HCT116 (cell line): ENCODE results near the gene BIRC6. TPM values are rescaled to one million over a fixed set of nuclear protein-coding genes. Genes with fewer than 3 reads are reported as not detected.
A peak's percentile ranks its signal among the peaks of the same experiment; 100 is the strongest.

Experiments
- ATAC-seq: fragments of 200-7000 bp; cut with Tn5 transposase; 2 replicates; pipeline ENCODE4 v1.9.1; 2020; ENCODE audit warnings: mild to moderate bottlenecking, moderate library complexity
- BruUV-seq: library from RNA; stranded (reverse); fragments of 400-500 nt; replicated peaks from 2 replicates; lab custom pipeline; 2021; lab: Mats Ljungman, UMichigan
- CTCF ChIA-PET: fragments of 300-600 bp; sonication (Branson Sonifier 250); formaldehyde crosslinking; loops from one replicate; lab custom pipeline; 2021; ENCODE audit warnings: antibody characterized with exemption; lab: Charles Lee
- POLR2A ChIA-PET: fragments of 300-600, 350-600 bp; sonication (Branson Sonifier 250); formaldehyde crosslinking; loops from one replicate; lab custom pipeline; 2021; ENCODE audit warnings: antibody characterized with exemption; lab: Charles Lee
- RAD21 ChIA-PET, 2 experiments: fragments of 300-600 bp; sonication (Branson Sonifier 250); formaldehyde crosslinking; loops; one replicate each; lab custom pipeline; 2023; ENCODE audit warnings: low total read pairs in 2 of 2; ENCODE audit not compliant: uncharacterized antibody in 2 of 2, unreplicated experiment in 2 of 2, low non-redundant PET in 1 of 2; lab: Charles Lee
- DNase-seq: peaks from one replicate; pipeline ENCODE4 v3.0.0-alpha.2; 2010; ENCODE audit warnings: low read depth, low spot score
- H2AFZ ChIP-seq: fragments of 200-600 bp; shearing (Covaris generic), sonication (generic); 2 replicates; pipeline ENCODE4 v1.6.1; 2017; ENCODE audit warnings: low read depth, mixed run types, mixed read lengths, antibody characterized with exemption, low read length; ENCODE audit not compliant: poor library complexity, severe bottlenecking
- H3K27ac ChIP-seq: 2 replicates; pipeline ENCODE4 v1.5.1; 2012; ENCODE audit warnings: low read depth, low read length
- H3K27me3 ChIP-seq: fragments of 200-600 bp; sonication (generic); 2 replicates; pipeline ENCODE4 v1.6.1; 2016; ENCODE audit warnings: mixed run types, low read length, mixed read lengths; ENCODE audit not compliant: insufficient read depth
- H3K36me3 ChIP-seq, 2 experiments: fragments of 200-500 bp in 1 of 2; fragments of 200-600 bp in 1 of 2; sonication (Bioruptor generic) in 1 of 2; sonication (generic) in 1 of 2; 2 replicates each; pipeline versions ENCODE4 v1.5.1 to v1.6.1; 2014 to 2016; ENCODE audit warnings: low read length in 2 of 2, inconsistent platforms in 1 of 2, mixed read lengths in 1 of 2, mixed run types in 1 of 2; ENCODE audit not compliant: insufficient read depth in 2 of 2, control insufficient read depth in 1 of 2
- H3K4me1 ChIP-seq, 2 experiments: fragments of 200-600 bp in 1 of 2; sonication (generic) in 1 of 2; 2 replicates each; pipeline versions ENCODE4 v1.5.1 to v1.6.1; 2012 to 2017; ENCODE audit warnings: low read length in 2 of 2, inconsistent platforms in 1 of 2, mild to moderate bottlenecking in 1 of 2, mixed read lengths in 1 of 2, mixed run types in 1 of 2, moderate library complexity in 1 of 2; ENCODE audit not compliant: insufficient read depth in 2 of 2, control insufficient read depth in 1 of 2
- H3K4me2 ChIP-seq: fragments of 200-600 bp; sonication (generic); 2 replicates; pipeline ENCODE4 v1.6.1; 2017; ENCODE audit warnings: mixed run types, low read length, mixed read lengths
- H3K4me3 ChIP-seq, 2 experiments: fragments of 200-600 bp in 1 of 2; sonication (generic) in 1 of 2; replicated peaks in 1 of 2; 2 replicates each; pipeline ENCODE4 v1.5.1; 2011 to 2016; ENCODE audit warnings: low read length in 2 of 2, control low read depth in 1 of 2, low read depth in 1 of 2, mild to moderate bottlenecking in 1 of 2, mixed read lengths in 1 of 2, mixed run types in 1 of 2
- H3K79me2 ChIP-seq: fragments of 200-600 bp; sonication (generic); 2 replicates; pipeline ENCODE4 v1.6.1; 2017; ENCODE audit warnings: mild to moderate bottlenecking, mixed run types, low read length, moderate library complexity, mixed read lengths; ENCODE audit not compliant: insufficient read depth
- H3K9ac ChIP-seq: fragments of 200-600 bp; sonication (generic); 2 replicates; pipeline ENCODE4 v1.6.1; 2016; ENCODE audit warnings: low read length, mixed read lengths
- H3K9me2 ChIP-seq: fragments of 200-600 bp; sonication (generic), shearing (Covaris generic); 2 replicates; pipeline ENCODE4 v1.6.1; 2017; ENCODE audit warnings: mixed run types, mild to moderate bottlenecking, moderate library complexity; ENCODE audit not compliant: insufficient read depth
- H3K9me3 ChIP-seq, 2 experiments: fragments of 200-500 bp in 1 of 2; fragments of 200-600 bp in 1 of 2; sonication (Bioruptor generic) in 1 of 2; sonication (generic) in 1 of 2; 2 replicates each; pipeline ENCODE4 v1.6.1; 2014 to 2017; ENCODE audit warnings: low read length in 2 of 2, mixed read lengths in 2 of 2, inconsistent platforms in 1 of 2, low read depth in 1 of 2, mild to moderate bottlenecking in 1 of 2, mixed run types in 1 of 2, moderate library complexity in 1 of 2; ENCODE audit not compliant: control insufficient read depth in 1 of 2, insufficient read depth in 1 of 2
- H4K20me1 ChIP-seq: fragments of 200-600 bp; sonication (generic), shearing (Covaris generic); 2 replicates; pipeline ENCODE4 v1.6.1; 2017; ENCODE audit warnings: mixed run types, mild to moderate bottlenecking, moderate library complexity; ENCODE audit not compliant: insufficient read depth
- EGR1 ChIP-seq: IDR thresholded peaks from 2 replicates; pipeline ENCODE4 v1.6.1; 2012; ENCODE audit warnings: low read depth
- EZH2 ChIP-seq: fragments of 200-600 bp; sonication (generic); IDR thresholded peaks from 2 replicates; pipeline ENCODE4 v1.6.1; 2017; ENCODE audit warnings: antibody characterized with exemption, mixed run types
- EZH2phosphoT487 ChIP-seq: fragments of 200-600 bp; IDR thresholded peaks from 2 replicates; pipeline ENCODE4 v1.6.1; 2018; ENCODE audit warnings: antibody characterized with exemption, borderline replicate concordance
- POLR2A ChIP-seq: IDR thresholded peaks from 2 replicates; pipeline ENCODE4 v1.7.0; 2011; ENCODE audit warnings: borderline replicate concordance; ENCODE audit not compliant: insufficient read depth, insufficient read length; ENCODE audit errors: extremely low read depth
- POLR2AphosphoS5 ChIP-seq: IDR thresholded peaks from 2 replicates; pipeline ENCODE4 v1.6.1; 2011; ENCODE audit warnings: mild to moderate bottlenecking, low read depth, low read length, moderate library complexity
- RAD21 ChIP-seq: IDR thresholded peaks from 2 replicates; pipeline ENCODE4 v1.6.1; 2012; ENCODE audit warnings: low read depth, mild to moderate bottlenecking
- SIN3A ChIP-seq: IDR thresholded peaks from 2 replicates; pipeline ENCODE4 v1.6.1; 2012; ENCODE audit warnings: low read depth
- SP1 ChIP-seq: IDR thresholded peaks from 2 replicates; pipeline ENCODE4 v1.6.1; 2012; ENCODE audit warnings: low read depth
- SRF ChIP-seq: IDR thresholded peaks from 2 replicates; pipeline ENCODE4 v1.6.1; 2012; ENCODE audit warnings: low read depth
- TCF7L2 ChIP-seq: IDR thresholded peaks from 2 replicates; pipeline ENCODE4 v1.7.0; 2011; ENCODE audit warnings: borderline replicate concordance, inconsistent platforms; ENCODE audit not compliant: insufficient read depth, insufficient read length; ENCODE audit errors: extremely low read depth
- YY1 ChIP-seq: IDR thresholded peaks from 2 replicates; pipeline ENCODE4 v1.6.1; 2011; ENCODE audit warnings: low read length, low read depth, moderate library complexity, mild to moderate bottlenecking; ENCODE audit not compliant: insufficient replicate concordance; ENCODE audit errors: extremely low read depth
- ZFX ChIP-seq: fragments of 450-650 bp; IDR thresholded peaks from 2 replicates; pipeline ENCODE4 v1.6.1; 2017
- intact Hi-C: fragments of 100-400 bp; cut with micrococcal nuclease; formaldehyde crosslinking; loops from 2 replicates; pipeline ENCODE4 v1.10.0; 2022
- total RNA-seq: library from RNA; stranded (reverse); gene quantifications from one replicate; pipeline ENCODE4 v1.2.1, GENCODE V29; 2021; ENCODE audit not compliant: unreplicated experiment
- TF ChIP-seq, protein P1 (sequence below): IDR thresholded peaks from 2 replicates; pipeline ENCODE4 v1.6.1; 2012
- TF ChIP-seq, protein P2 (sequence below), 3 experiments: fragments of 200-600 bp in 1 of 3; sonication (generic) in 1 of 3; IDR thresholded peaks in 2 of 3; conservative IDR thresholded peaks in 1 of 3; 2 replicates each; pipeline ENCODE4 v1.5.1; 2012 to 2017; ENCODE audit warnings: low read depth in 2 of 3, low read length in 2 of 3, antibody characterized with exemption in 1 of 3, borderline replicate concordance in 1 of 3, control low read depth in 1 of 3, mild to moderate bottlenecking in 1 of 3, mixed read lengths in 1 of 3, mixed run types in 1 of 3, moderate library complexity in 1 of 3; ENCODE audit not compliant: insufficient read depth in 1 of 3

The BIRC6 gene
- total RNA-seq, 1 experiment from 2014 or later = 60.7 TPM

DNA sequence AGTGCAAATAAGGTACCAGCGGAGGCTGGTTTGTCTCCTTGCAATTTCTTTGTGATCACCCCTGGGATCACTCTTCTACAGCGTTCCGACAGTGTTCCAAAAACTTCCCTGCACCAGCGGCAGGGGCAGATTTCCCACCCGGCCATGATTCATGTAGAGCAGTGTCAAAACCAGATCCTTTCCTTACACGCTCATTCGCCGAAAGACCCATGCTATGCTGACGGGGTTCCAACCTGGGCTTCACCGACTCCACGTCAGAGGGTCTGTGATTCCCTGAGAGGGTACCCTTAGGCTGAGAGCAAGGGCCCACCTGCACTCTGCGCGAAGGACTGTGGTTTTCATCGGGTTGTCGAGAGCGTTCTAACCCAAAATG is 270.6 kb downstream of the BIRC6 start:
- no peak overlapping the region for H3K27ac ChIP-seq
- H3K27me3 ChIP-seq = no peaks in the 10 kb centered on the region
- ChIA-PET POLR2A (no interaction called here), RAD21 (no interaction called here), CTCF (no interaction called here)
- ATAC-seq (peak; percentile 20; the same call in 1 of the 2 replicates), DNase-seq (no peak)
- H3K79me2 ChIP-seq = peaks cover 21% of the 10 kb centered on the region; the same call in 1 of the 2 replicates
- H3K4me3 ChIP-seq = peak overlapping the region; percentile 92 to 99; a peak in 3 of 4 replicates
- H3K9ac ChIP-seq = peak overlapping the region; percentile 34; the same call in 1 of the 2 replicates
- peaks cover 0 to 14% of the 10 kb centered on the region in 2 experiments; a peak in 3 of 4 replicates for H3K4me1 ChIP-seq
- peaks cover under 1 to 2% of the 10 kb centered on the region in 2 experiments; a peak in 2 of 4 replicates for H3K36me3 ChIP-seq
- TF ChIP-seq YY1 (no peak), SRF (no peak), EZH2 (no peak), SP1 (no peak), EZH2phosphoT487 (no peak), SIN3A (no peak), EGR1 (no peak), POLR2AphosphoS5 (no peak), ZFX (no peak), TCF7L2 (no peak), RAD21 (no peak), POLR2A (no peak)
- TF ChIP-seq, protein P1, sequence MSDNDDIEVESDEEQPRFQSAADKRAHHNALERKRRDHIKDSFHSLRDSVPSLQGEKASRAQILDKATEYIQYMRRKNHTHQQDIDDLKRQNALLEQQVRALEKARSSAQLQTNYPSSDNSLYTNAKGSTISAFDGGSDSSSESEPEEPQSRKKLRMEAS = no peak
- TF ChIP-seq, protein P2, sequence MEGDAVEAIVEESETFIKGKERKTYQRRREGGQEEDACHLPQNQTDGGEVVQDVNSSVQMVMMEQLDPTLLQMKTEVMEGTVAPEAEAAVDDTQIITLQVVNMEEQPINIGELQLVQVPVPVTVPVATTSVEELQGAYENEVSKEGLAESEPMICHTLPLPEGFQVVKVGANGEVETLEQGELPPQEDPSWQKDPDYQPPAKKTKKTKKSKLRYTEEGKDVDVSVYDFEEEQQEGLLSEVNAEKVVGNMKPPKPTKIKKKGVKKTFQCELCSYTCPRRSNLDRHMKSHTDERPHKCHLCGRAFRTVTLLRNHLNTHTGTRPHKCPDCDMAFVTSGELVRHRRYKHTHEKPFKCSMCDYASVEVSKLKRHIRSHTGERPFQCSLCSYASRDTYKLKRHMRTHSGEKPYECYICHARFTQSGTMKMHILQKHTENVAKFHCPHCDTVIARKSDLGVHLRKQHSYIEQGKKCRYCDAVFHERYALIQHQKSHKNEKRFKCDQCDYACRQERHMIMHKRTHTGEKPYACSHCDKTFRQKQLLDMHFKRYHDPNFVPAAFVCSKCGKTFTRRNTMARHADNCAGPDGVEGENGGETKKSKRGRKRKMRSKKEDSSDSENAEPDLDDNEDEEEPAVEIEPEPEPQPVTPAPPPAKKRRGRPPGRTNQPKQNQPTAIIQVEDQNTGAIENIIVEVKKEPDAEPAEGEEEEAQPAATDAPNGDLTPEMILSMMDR (IDR thresholded peaks at IDR 0.05 in 2 of 3, conservative IDR thresholded peaks at IDR 0.05 in 1 of 3; ENCODE audit: borderline replicate concordance in 1 of 3, insufficient read depth in 1 of 3, low read depth in 2 of 3, low read length in 2 of 3) = no peak
- H2AFZ ChIP-seq = peak overlapping the region; percentile 51
- H3K4me2 ChIP-seq = peak overlapping the region; percentile 85
- no TSS peak for BruUV-seq
- intact Hi-C loops = no loop called here
- H3K9me2 ChIP-seq = no peaks in the 10 kb centered on the region
- H4K20me1 ChIP-seq = no peaks in the 10 kb centered on the region
- H3K9me3 ChIP-seq = no peaks in the 10 kb centered on the region
